ENCODE results near the gene PNPLA6. TPM values are rescaled to one million over a fixed set of nuclear protein-coding genes. Genes with fewer than 3 reads are reported as not detected.

Gene PNPLA6
- total RNA-seq, 1 donor, result 106 TPM

DNA sequence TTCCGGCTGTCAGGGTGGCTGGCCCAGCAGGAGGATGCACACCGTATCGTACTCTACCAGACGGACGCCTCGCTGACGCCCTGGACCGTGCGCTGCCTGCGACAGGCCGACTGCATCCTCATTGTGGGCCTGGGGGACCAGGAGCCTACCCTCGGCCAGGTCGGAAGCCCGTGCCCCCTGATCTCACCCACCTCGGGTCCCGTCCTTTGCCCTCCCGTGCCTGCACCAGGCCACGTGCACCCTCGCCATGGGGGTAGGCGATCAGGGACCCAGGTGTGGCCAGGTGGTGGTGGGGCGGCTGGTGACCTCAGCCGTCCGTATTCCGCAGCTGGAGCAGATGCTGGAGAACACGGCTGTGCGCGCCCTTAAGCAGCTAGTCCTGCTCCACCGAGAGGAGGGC, 19.0 kb downstream of the PNPLA6 start:
- no peak overlapping the region for H3K4me3 ChIP-seq (ENCODE audit: low read depth, low read length)
- no peak for DNase-seq (ENCODE audit: low read depth)

DNA sequence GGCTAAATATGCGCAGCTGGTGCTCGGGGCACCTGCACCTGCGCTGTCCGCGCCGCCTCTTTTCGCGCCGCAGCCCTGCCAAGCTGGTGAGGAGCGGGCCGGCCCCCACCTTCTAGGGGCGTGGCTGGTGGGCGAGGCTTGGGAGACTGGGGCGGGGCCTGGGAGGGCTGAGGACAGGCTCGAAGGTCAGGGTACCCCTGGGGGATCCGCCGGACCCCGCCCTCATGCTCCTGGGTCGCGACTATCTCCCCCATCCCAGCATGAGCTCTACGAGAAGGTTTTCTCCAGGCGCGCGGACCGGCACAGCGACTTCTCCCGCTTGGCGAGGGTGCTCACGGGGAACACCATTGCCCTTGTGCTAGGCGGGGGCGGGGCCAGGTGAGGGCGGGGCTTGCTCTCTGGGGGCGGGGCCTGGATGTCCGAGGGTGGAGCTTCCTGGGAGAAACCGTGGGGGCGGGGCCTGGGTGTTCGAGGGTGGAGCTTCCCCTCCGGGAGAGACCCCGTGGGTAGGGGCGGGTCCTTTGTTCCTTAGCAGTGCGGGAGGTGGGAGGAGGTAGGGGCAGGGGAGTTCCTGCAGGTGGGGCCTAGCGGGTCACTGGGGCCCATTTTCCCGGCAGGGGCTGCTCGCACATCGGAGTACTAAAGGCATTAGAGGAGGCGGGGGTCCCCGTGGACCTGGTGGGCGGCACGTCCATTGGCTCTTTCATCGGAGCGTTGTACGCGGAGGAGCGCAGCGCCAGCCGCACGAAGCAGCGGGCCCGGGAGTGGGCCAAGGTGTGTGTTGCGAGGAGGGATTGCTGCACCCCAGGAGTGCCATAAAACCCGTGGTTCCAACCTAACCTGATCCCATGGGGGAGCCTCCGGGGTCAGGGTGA, 19.7 kb downstream of the PNPLA6 start:
- no peak for DNase-seq (ENCODE audit: low read depth)
- H3K4me3 ChIP-seq (ENCODE audit: low read depth, low read length), result no peak overlapping the region
- TF ChIP-seq, protein P1, sequence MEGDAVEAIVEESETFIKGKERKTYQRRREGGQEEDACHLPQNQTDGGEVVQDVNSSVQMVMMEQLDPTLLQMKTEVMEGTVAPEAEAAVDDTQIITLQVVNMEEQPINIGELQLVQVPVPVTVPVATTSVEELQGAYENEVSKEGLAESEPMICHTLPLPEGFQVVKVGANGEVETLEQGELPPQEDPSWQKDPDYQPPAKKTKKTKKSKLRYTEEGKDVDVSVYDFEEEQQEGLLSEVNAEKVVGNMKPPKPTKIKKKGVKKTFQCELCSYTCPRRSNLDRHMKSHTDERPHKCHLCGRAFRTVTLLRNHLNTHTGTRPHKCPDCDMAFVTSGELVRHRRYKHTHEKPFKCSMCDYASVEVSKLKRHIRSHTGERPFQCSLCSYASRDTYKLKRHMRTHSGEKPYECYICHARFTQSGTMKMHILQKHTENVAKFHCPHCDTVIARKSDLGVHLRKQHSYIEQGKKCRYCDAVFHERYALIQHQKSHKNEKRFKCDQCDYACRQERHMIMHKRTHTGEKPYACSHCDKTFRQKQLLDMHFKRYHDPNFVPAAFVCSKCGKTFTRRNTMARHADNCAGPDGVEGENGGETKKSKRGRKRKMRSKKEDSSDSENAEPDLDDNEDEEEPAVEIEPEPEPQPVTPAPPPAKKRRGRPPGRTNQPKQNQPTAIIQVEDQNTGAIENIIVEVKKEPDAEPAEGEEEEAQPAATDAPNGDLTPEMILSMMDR (IDR thresholded peaks at IDR 0.05; ENCODE audit: insufficient read depth, low read depth, low read length), result no peak

More for the DNA sequence above, 19.0 kb downstream of the PNPLA6 start:
- TF ChIP-seq, protein P1 (IDR thresholded peaks at IDR 0.05; ENCODE audit: insufficient read depth, low read depth, low read length), result no peak

DNA sequence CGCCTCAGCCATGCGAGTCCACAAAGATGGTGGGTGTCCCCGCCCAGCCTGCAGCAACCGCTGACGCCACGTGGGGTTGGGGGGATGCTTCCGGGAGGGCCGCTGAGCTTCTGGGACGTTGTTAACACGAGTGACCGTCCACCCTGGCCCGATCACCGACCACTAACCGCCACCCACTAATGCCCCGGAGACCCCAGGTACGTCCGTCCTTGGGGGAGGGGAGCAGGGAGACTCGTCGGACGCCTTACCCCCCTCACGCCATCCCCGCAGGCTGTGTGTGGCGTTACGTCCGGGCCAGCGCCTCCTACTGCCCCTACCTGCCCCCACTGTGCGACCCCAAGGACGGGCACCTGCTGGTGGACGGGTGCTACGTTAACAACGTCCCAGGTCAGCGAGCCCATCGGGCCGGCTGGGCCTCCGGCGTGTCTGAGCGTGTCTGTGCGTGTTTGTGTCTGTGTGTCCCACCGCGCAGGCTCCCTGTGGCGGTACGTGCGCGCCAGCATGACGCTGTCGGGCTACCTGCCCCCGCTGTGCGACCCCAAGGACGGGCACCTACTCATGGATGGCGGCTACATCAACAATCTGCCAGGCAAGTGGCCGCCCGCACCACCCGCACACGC, 21.3 kb downstream of the PNPLA6 start:
- no peak overlapping the region for H3K4me3 ChIP-seq (ENCODE audit: low read depth, low read length)
- DNase-seq (ENCODE audit: low read depth), result no peak
- TF ChIP-seq, protein P1 (IDR thresholded peaks at IDR 0.05; ENCODE audit: insufficient read depth, low read depth, low read length), result no peak

DNA sequence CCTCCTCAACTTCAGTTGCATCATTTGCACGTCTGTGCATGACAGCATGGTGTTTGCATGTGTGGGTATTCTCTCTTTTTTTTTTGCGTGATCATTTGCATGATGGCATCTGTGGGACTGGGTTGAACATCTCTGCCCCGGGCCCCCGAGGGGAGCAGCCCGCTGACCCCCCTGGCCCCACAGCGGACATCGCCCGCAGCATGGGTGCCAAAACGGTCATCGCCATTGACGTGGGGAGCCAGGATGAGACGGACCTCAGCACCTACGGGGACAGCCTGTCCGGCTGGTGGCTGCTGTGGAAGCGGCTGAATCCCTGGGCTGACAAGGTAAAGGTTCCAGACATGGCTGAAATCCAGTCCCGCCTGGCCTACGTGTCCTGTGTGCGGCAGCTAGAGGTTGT, 23.1 kb downstream of the PNPLA6 start:
- no peak for DNase-seq (ENCODE audit: low read depth)
- H3K4me3 ChIP-seq (ENCODE audit: low read depth, low read length), result no peak overlapping the region
- TF ChIP-seq, protein P1 (IDR thresholded peaks at IDR 0.05; ENCODE audit: insufficient read depth, low read depth, low read length), result no peak

DNA sequence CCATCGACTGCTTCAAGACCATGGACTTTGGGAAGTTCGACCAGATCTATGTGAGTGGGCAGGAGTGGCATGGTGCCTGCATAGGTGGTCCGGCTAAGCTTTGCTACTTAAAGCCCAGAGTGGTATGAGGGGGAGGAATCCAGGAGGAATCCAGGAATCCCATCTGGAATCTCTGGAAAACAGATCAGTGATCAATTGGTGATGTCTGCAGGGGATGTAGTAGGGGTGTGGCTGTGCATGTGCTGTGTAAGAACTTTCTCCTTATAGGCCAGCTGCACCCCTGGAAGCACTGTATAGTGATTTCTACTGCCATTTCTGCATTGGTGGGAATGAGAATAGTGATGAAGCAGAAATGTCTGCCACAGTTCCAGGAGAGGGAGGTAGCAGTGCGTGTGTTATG, 23.6 kb downstream of the PNPLA6 start:
- no peak overlapping the region for H3K4me3 ChIP-seq (ENCODE audit: low read depth, low read length)
- DNase-seq (ENCODE audit: low read depth), result no peak

DNA sequence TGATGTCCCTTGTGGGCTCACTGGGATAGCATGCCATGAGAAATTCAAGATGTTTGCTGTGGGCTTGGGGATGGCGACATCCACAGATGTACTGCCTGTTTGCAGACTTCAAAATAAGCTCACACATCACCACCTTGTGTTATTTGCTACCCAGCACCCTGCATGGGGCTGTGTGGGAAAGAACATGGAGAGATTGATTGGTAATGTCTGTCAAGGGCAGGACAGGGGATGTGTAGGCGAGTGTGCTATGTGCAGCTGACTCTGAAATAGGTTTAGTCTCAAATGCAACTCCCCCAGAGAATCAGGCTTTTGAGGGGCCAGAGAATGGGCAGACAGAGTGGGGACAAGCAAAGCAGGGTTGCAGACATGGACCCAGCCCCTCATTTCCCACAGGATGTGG, 24.7 kb downstream of the PNPLA6 start:
- no peak overlapping the region for H3K4me3 ChIP-seq (ENCODE audit: low read depth, low read length)
- TF ChIP-seq, protein P1 (IDR thresholded peaks at IDR 0.05; ENCODE audit: insufficient read depth, low read depth, low read length), result no peak
- DNase-seq (ENCODE audit: low read depth), result no peak

More for the DNA sequence above, 23.6 kb downstream of the PNPLA6 start:
- TF ChIP-seq, protein P1 (IDR thresholded peaks at IDR 0.05; ENCODE audit: insufficient read depth, low read depth, low read length), result no peak

All from fibroblast of villous mesenchyme (primary cell).